Measurements from ENCODE around the gene GZMM. TPM values are rescaled to one million over a fixed set of nuclear protein-coding genes. Genes with fewer than 3 reads are reported as not detected.

Gene GZMM
- polyA plus RNA-seq, 1 experiment, result not detected

- CTCF ChIA-PET, result no interaction called here
- H3K27me3 ChIP-seq (ENCODE audit: control insufficient read depth, insufficient read depth, low read length), result no peaks in the 10 kb centered on the region
These were observed 31.1 kb upstream of the GZMM start for GRCh38 chr19:512547-513365.

GRCh38 chr19:513368-514165 lies 30.3 kb upstream of the GZMM start:
- Histone ChIP-seq H3K9me3 (ENCODE audit: control insufficient read depth, insufficient read depth, low read length) (peaks cover 4% of the 10 kb centered on the region; the same call in 1 of the 2 replicates), H3K27me3 (ENCODE audit: control insufficient read depth, insufficient read depth, low read length) (no peaks in the 10 kb centered on the region), H3K4me3 (ENCODE audit: low read depth, low read length) (no peak overlapping the region), H3K27ac (ENCODE audit: low read depth, low read length) (no peak overlapping the region)
- no peak for TF ChIP-seq CTCF (IDR thresholded peaks at IDR 0.05; ENCODE audit: low read depth, low read length)
- ChIA-PET POLR2A (no interaction called here), CTCF (no interaction called here)
- DNase-seq (ENCODE audit: low read depth, low spot score), result no peak

More at GRCh38 chr19:512547-513365, 31.1 kb upstream of the GZMM start:
- TF ChIP-seq CTCF (IDR thresholded peaks at IDR 0.05; ENCODE audit: low read depth, low read length), result no peak
- Histone ChIP-seq H3K4me3 (ENCODE audit: low read depth, low read length) (no peak overlapping the region), H3K27ac (ENCODE audit: low read depth, low read length) (no peak overlapping the region), H3K9me3 (ENCODE audit: control insufficient read depth, insufficient read depth, low read length) (peaks cover 4% of the 10 kb centered on the region; the same call in 1 of the 2 replicates)
- no peak for DNase-seq (ENCODE audit: low read depth, low spot score)
- POLR2A ChIA-PET, result interaction anchor here (1.8 kb wide), 1 partner anchor 18 kb away, joined by 5 read pairs; the partner anchor contains the start of gene CDC34

DNA sequence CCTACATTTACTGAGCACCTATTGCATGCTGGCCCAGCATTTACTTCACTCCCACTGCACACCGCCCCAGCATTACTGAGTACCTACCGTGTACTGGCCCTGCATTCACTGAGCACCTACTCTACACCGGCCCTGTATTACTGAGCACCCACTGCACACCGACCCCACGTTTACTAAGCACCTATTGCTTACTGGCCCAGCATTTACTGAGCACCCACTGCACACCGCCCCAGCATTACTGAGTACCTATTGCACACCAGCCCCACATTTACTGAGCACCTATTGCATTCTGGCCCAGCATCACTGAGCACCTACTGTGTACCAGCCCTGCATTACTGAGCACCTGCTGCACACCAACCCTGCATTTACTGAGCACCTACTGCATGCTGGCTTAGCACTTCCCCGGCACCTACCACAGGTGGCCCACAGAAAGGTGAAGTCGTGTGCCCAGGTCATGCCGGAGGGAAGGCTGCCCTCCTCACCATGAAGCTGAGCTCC lies 29.6 kb upstream of the GZMM start:
- Histone ChIP-seq H3K4me3 (ENCODE audit: low read depth, low read length) (no peak overlapping the region), H3K27ac (ENCODE audit: low read depth, low read length) (no peak overlapping the region), H3K27me3 (ENCODE audit: control insufficient read depth, insufficient read depth, low read length) (no peaks in the 10 kb centered on the region), H3K9me3 (ENCODE audit: control insufficient read depth, insufficient read depth, low read length) (peaks cover 4% of the 10 kb centered on the region; the same call in 1 of the 2 replicates)
- no peak for TF ChIP-seq CTCF (IDR thresholded peaks at IDR 0.05; ENCODE audit: low read depth, low read length)
- CTCF ChIA-PET, result interaction anchor here (1.8 kb wide), 1 partner anchor 7 kb away, joined by 4 read pairs; the partner anchor contains the start of gene TPGS1
- POLR2A ChIA-PET, result interaction anchor here (0.5 kb wide), 1 partner anchor 24 kb away, joined by 3 read pairs; no protein-coding TSS in a partner anchor
- DNase-seq (ENCODE audit: low read depth, low spot score), result no peak

DNA sequence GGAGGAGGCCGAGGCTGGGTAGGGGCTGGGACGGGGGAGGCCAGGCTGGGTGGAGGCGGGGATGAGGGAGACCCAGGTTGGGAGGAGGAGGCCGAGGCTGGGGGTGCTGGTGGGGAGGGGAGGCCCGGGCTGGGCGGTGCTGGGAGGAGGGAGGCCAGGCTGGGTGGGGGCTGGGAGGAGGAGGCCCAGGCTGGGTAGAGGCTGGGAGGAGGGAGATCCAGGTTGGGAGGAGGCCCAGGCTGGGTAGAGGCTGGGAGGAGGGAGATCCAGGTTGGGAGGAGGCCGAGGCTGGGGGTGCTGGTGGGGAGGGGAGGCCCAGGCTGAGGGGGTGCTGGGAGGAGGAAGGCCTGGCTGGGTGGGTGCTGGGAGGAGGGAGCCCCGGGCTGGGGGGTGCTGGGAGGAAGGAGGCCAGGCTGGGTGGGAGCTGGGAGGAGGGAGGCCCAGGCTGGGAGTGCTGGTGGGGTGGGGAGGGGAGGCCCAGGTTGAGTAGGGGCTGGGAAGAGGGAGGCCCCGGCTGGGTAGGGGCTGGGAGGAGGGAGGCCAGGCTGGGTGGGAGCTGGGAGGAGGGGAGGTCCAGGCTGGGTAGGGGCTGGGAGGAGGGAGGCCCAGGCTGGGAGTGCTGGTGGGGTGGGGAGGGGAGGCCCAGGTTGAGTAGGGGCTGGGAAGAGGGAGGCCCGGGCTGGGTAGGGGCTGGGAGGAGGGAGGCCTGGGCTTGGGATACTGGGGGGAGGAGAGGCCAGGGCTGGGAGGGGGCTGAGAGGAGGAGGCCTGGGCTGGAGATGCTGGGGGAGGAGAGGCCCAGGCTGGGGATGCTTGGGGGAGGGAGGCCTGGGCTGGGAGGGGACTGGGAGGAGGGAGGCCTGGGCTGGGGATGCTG lies 25.9 kb upstream of the GZMM start:
- no peak for TF ChIP-seq CTCF (IDR thresholded peaks at IDR 0.05; ENCODE audit: low read depth, low read length)
- no peak overlapping the region for H3K27ac ChIP-seq (ENCODE audit: low read depth, low read length)
- no peak for DNase-seq (ENCODE audit: low read depth, low spot score)
- H3K4me3 ChIP-seq (ENCODE audit: low read depth, low read length), result no peak overlapping the region
- H3K9me3 ChIP-seq (ENCODE audit: control insufficient read depth, insufficient read depth, low read length), result peaks cover 24% of the 10 kb centered on the region
- CTCF ChIA-PET, result interaction anchor here (1.3 to 1.4 kb wide), 2 partner anchors 11 to 12 kb away, joined by 3 to 6 read pairs; partner anchors contain the start of gene TPGS1
- no peaks in the 10 kb centered on the region for H3K27me3 ChIP-seq (ENCODE audit: control insufficient read depth, insufficient read depth, low read length)
- POLR2A ChIA-PET, result interaction anchor here (0.7 kb wide), 1 partner anchor 94 kb away, joined by 5 read pairs; no protein-coding TSS in a partner anchor

Measured in AG04450 (cell line).